Measurements from ENCODE around the gene PLCXD3. TPM values are rescaled to one million over a fixed set of nuclear protein-coding genes. Genes with fewer than 3 reads are reported as not detected.

The PLCXD3 gene
- total RNA-seq, 1 experiment from 2014 or later, result 0.10 TPM

DNA sequence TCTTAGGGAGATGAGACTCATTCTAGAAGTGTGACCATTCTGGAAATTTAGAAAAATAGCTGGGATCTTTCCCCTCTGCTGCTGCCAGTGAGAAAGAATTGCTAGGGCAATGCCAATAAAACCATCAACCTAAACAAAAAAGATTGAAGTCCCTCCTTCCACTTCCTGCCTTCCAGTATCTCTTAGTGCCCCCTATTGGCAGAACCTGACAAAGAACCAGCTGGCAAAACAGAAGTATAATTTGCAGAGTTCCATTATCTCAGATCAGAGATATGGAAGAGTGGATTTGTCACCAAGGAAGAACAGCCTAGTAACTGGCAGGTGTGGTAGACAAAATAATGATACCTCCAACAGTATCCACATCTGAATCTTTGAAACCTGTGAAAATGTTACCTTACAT lies 13.8 kb upstream of the PLCXD3 start:
- ChIA-PET POLR2A (no interaction called here), CTCF (no interaction called here)
- intact Hi-C loops (cut with micrococcal nuclease; ENCODE audit: unreplicated experiment), result no loop called here
- no peaks in the 10 kb centered on the region for H3K4me1 ChIP-seq (ENCODE audit: control insufficient read depth, insufficient read depth, low read length)
- in situ Hi-C loops (cut with HindIII; ENCODE audit: low pct_unique_long_range_greater_than_20kb, low sequenced_read_pairs), result no loop called here
- H3K4me3 ChIP-seq (ENCODE audit: low read depth in 2 of 2, low read length in 2 of 2), result no peak overlapping the region
- DNase-seq (ENCODE audit: low read depth, low spot score) (no peak), ATAC-seq (no peak)
- TF ChIP-seq, protein P1, sequence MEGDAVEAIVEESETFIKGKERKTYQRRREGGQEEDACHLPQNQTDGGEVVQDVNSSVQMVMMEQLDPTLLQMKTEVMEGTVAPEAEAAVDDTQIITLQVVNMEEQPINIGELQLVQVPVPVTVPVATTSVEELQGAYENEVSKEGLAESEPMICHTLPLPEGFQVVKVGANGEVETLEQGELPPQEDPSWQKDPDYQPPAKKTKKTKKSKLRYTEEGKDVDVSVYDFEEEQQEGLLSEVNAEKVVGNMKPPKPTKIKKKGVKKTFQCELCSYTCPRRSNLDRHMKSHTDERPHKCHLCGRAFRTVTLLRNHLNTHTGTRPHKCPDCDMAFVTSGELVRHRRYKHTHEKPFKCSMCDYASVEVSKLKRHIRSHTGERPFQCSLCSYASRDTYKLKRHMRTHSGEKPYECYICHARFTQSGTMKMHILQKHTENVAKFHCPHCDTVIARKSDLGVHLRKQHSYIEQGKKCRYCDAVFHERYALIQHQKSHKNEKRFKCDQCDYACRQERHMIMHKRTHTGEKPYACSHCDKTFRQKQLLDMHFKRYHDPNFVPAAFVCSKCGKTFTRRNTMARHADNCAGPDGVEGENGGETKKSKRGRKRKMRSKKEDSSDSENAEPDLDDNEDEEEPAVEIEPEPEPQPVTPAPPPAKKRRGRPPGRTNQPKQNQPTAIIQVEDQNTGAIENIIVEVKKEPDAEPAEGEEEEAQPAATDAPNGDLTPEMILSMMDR (IDR thresholded peaks at IDR 0.05), result peak; percentile 22; the same call in 1 of the 2 replicates
- TF ChIP-seq SIN3A (IDR thresholded peaks at IDR 0.05; ENCODE audit: borderline replicate concordance, insufficient read depth, low read depth, low read length), result no peak
- H3K9me3 ChIP-seq (ENCODE audit: control insufficient read depth, insufficient read depth, low read depth, low read length), result no peaks in the 10 kb centered on the region
- H3K27ac ChIP-seq (ENCODE audit: low read length), result no peak overlapping the region
- no peaks in the 10 kb centered on the region for H3K36me3 ChIP-seq (ENCODE audit: control insufficient read depth, insufficient read depth, low read length)
- BruUV-seq (replicated peaks), result no TSS peak
- H3K27me3 ChIP-seq (ENCODE audit: control insufficient read depth, insufficient read depth, low read length), result no peaks in the 10 kb centered on the region

DNA sequence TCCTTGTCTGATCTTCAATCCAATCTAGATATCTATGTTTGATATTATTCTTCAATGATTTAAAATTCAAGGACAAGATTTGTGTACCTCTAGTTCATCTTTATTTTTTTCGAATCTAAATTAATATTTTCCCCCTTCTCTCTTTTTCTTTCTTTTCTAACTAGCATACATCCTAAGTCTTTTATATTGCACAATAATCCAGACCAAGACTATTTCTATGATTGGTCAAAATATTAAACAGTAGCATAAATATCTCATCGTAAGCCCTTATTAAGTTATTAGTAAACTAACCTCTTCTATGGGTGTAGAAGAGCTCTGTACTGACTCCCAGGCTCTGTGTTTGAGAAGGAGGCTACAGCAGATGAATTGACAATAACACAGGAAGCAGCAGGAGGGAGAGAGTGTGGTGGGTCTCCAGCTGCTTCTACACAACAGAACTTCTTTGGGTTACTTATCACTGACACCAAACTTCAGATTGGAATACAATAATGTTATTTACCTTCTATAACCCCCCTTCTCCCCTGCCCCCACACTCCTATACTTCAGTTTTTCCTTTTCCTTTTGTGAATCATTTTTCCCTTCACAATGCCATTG lies 11.9 kb upstream of the PLCXD3 start:
- CTCF ChIA-PET, result no interaction called here
- no peak overlapping the region for H3K27ac ChIP-seq (ENCODE audit: low read length)

More for the DNA sequence above, 11.9 kb upstream of the PLCXD3 start:
- H3K4me1 ChIP-seq (ENCODE audit: control insufficient read depth, insufficient read depth, low read length), result no peaks in the 10 kb centered on the region
- in situ Hi-C loops (cut with HindIII; ENCODE audit: low pct_unique_long_range_greater_than_20kb, low sequenced_read_pairs), result no loop called here
- POLR2A ChIA-PET, result no interaction called here
- no peak for DNase-seq (ENCODE audit: low read depth, low spot score)
- H3K27me3 ChIP-seq (ENCODE audit: control insufficient read depth, insufficient read depth, low read length), result no peaks in the 10 kb centered on the region
- ATAC-seq, result no peak
- intact Hi-C loops (cut with micrococcal nuclease; ENCODE audit: unreplicated experiment), result no loop called here
- H3K36me3 ChIP-seq (ENCODE audit: control insufficient read depth, insufficient read depth, low read length), result no peaks in the 10 kb centered on the region
- no peaks in the 10 kb centered on the region for H3K9me3 ChIP-seq (ENCODE audit: control insufficient read depth, insufficient read depth, low read depth, low read length)
- no TSS peak for BruUV-seq (replicated peaks)
- no peak overlapping the region for H3K4me3 ChIP-seq (ENCODE audit: low read depth in 2 of 2, low read length in 2 of 2)
- TF ChIP-seq, protein P2, sequence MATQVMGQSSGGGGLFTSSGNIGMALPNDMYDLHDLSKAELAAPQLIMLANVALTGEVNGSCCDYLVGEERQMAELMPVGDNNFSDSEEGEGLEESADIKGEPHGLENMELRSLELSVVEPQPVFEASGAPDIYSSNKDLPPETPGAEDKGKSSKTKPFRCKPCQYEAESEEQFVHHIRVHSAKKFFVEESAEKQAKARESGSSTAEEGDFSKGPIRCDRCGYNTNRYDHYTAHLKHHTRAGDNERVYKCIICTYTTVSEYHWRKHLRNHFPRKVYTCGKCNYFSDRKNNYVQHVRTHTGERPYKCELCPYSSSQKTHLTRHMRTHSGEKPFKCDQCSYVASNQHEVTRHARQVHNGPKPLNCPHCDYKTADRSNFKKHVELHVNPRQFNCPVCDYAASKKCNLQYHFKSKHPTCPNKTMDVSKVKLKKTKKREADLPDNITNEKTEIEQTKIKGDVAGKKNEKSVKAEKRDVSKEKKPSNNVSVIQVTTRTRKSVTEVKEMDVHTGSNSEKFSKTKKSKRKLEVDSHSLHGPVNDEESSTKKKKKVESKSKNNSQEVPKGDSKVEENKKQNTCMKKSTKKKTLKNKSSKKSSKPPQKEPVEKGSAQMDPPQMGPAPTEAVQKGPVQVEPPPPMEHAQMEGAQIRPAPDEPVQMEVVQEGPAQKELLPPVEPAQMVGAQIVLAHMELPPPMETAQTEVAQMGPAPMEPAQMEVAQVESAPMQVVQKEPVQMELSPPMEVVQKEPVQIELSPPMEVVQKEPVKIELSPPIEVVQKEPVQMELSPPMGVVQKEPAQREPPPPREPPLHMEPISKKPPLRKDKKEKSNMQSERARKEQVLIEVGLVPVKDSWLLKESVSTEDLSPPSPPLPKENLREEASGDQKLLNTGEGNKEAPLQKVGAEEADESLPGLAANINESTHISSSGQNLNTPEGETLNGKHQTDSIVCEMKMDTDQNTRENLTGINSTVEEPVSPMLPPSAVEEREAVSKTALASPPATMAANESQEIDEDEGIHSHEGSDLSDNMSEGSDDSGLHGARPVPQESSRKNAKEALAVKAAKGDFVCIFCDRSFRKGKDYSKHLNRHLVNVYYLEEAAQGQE (IDR thresholded peaks at IDR 0.05; ENCODE audit: insufficient read depth in 1 of 2, low read depth in 2 of 2, low read length in 1 of 2), result no peak
- TF ChIP-seq, protein P1 (IDR thresholded peaks at IDR 0.05), result no peak
- TF ChIP-seq SIN3A (IDR thresholded peaks at IDR 0.05; ENCODE audit: borderline replicate concordance, insufficient read depth, low read depth, low read length) (no peak), POLR2AphosphoS5 (IDR thresholded peaks at IDR 0.05; ENCODE audit: low read depth, low read length) (no peak), TCF7L2 (IDR thresholded peaks at IDR 0.05; ENCODE audit: low read depth, low read length) (no peak)

Measured in Panc1 (cell line).